ENCODE data around the gene ANKRD44. TPM values are rescaled to one million over a fixed set of nuclear protein-coding genes. Genes with fewer than 3 reads are reported as not detected.

The ANKRD44 gene
- polyA plus RNA-seq, 6 donors from 2014 or later = 107 to 176 (median 141) TPM

- peaks cover 13 to 19% of the 10 kb centered on the region in 2 donors for H3K36me3 Mint-ChIP-seq
- H3K4me1 Mint-ChIP-seq = peaks cover 63 to 93% (median 71%) of the 10 kb centered on the region in 3 donors
- no peaks in the 10 kb centered on the region for H3K27me3 Mint-ChIP-seq
- peak overlapping the region in 5 of 6 donors; percentile 24 to 95 (median 76) for H3K27ac Mint-ChIP-seq
- DNase-seq (no peak), ATAC-seq (ENCODE audit: low read depth in 2 of 2) (no peak)
- peak overlapping the region in 6 of 8 donors; percentile 16 to 73 (median 38) for H3K4me3 Mint-ChIP-seq
- H3K9me3 Mint-ChIP-seq = peaks cover 0 to 4% (median 0%) of the 10 kb centered on the region in 7 donors
Measured at GRCh38 chr2:197140045-197140444, 170.5 kb downstream of the ANKRD44 start.

DNA sequence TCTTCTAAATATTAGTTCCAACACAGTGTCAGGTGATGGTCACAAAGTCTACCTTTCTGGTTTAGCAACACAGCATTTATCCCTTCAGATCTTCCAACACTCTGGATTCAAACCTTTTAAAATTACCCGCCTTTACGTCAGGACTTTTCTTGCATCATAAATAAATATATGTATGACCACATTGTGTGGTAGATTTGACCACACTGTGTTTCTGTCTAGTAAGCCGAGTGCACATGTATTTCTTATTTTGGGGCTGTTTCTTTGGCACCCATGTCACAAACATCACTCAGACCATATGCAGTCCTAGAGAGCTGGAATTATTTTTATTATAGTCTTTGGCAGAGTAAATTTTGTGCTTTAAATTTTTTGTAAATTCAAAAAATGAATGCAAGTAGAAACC lies 172.1 kb downstream of the ANKRD44 start:
- ATAC-seq (ENCODE audit: low read depth in 2 of 2) (no peak), DNase-seq (no peak)
- Mint-ChIP-seq H3K4me3 (peak overlapping the region in 4 of 8 donors; percentile 20 to 64 (median 44)), H3K36me3 (peaks cover 18 to 22% of the 10 kb centered on the region in 2 donors), H3K9me3 (peaks cover 0 to 1% (median 0%) of the 10 kb centered on the region in 7 donors), H3K27me3 (no peaks in the 10 kb centered on the region), H3K4me1 (peaks cover 57 to 87% (median 75%) of the 10 kb centered on the region in 3 donors), H3K27ac (peak overlapping the region in 4 of 6 donors; percentile 50 to 95 (median 84))

DNA sequence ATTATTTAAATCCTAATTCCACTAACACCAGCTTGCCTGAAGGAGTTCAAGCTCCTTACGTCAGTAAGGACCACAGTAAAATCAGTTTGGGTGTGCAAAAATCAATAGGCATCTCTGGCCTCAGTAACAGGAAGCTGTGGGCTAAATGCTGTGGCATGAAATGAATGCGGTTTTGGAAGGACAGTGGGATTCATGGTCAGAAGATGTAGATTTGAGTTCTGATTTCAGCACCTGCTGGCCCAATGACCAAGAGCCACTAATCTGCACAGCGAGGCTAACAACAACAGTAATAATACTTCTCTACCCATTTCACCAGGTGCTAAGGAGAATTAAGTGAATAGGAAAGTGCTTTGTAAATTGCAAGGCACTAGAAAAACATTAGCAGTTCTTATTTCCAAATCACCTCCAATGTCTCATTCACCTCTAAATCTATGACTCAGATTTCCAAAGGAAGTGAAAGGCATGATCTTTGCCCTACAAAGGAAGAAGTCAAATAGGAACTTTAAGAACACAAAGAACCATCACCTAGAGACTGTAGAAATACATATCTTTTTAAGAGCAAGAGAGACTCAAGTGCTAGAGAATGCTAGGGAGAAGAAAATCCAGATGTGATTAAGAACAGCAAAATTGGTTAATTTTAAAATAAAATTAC lies 172.6 kb downstream of the ANKRD44 start:
- peak overlapping the region; percentile 14 to 95 (median 79) for H3K27ac Mint-ChIP-seq
- peaks cover 63 to 89% (median 81%) of the 10 kb centered on the region in 3 donors for H3K4me1 Mint-ChIP-seq
- ATAC-seq (ENCODE audit: low read depth in 2 of 2) (no peak), DNase-seq (no peak)
- H3K9me3 Mint-ChIP-seq = peaks cover 0 to 1% (median 0%) of the 10 kb centered on the region in 7 donors
- H3K27me3 Mint-ChIP-seq = no peaks in the 10 kb centered on the region
- H3K4me3 Mint-ChIP-seq = peak overlapping the region in 6 of 8 donors; percentile 19 to 64 (median 30)
- peaks cover 22 to 27% of the 10 kb centered on the region in 2 donors for H3K36me3 Mint-ChIP-seq

DNA sequence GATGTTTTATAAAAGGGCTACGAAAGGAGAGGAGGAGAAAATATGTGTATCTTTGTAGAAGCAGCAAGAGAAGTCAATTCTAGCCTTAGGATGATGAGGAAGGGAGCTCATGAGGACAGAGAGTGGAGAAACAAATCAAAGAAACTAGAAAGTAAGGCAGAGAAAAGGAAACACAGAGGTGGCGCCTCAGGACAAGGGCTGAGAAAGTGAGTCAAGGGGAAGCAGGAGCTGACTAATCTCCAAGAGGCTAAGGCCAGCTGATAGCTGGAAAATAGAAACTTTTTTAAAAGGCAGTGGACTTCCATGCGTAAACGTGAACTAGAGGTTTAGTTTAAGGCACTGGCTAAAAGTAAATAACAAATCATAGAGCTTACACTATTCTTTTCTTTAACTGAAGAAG lies 173.3 kb downstream of the ANKRD44 start:
- H3K36me3 Mint-ChIP-seq = peaks cover 28 to 29% of the 10 kb centered on the region in 2 donors
- peaks cover 66 to 91% (median 86%) of the 10 kb centered on the region in 3 donors for H3K4me1 Mint-ChIP-seq

GRCh38 chr2:197136452-197136851 lies 174.1 kb downstream of the ANKRD44 start:
- no peaks in the 10 kb centered on the region for H3K9me3 Mint-ChIP-seq
- H3K27ac Mint-ChIP-seq = peak overlapping the region in 5 of 6 donors; percentile 81 to 99 (median 95)
- no peak for ATAC-seq (ENCODE audit: low read depth in 2 of 2)
- no peaks in the 10 kb centered on the region for H3K27me3 Mint-ChIP-seq
- DNase-seq = no peak
- peak overlapping the region in 5 of 8 donors; percentile 5 to 72 (median 22) for H3K4me3 Mint-ChIP-seq
- H3K4me1 Mint-ChIP-seq = peaks cover 66 to 91% (median 86%) of the 10 kb centered on the region in 3 donors
- H3K36me3 Mint-ChIP-seq = peaks cover 28 to 34% of the 10 kb centered on the region in 2 donors

More for the DNA sequence above, 173.3 kb downstream of the ANKRD44 start:
- Mint-ChIP-seq H3K9me3 (no peaks in the 10 kb centered on the region), H3K27ac (peak overlapping the region; percentile 74 to 99 (median 94)), H3K4me3 (peak overlapping the region in 5 of 8 donors; percentile 11 to 71 (median 22)), H3K27me3 (no peaks in the 10 kb centered on the region)
- no peak for ATAC-seq (ENCODE audit: low read depth in 2 of 2)
- no peak for DNase-seq

- Mint-ChIP-seq H3K27ac (peak overlapping the region; percentile 30 to 97 (median 94)), H3K27me3 (no peaks in the 10 kb centered on the region), H3K36me3 (peaks cover 28 to 34% of the 10 kb centered on the region in 2 donors), H3K4me3 (peak overlapping the region in 2 of 8 donors; percentile 3 to 4), H3K9me3 (no peaks in the 10 kb centered on the region), H3K4me1 (peaks cover 69 to 91% (median 87%) of the 10 kb centered on the region in 3 donors)
- no peak for ATAC-seq (ENCODE audit: low read depth in 2 of 2)
- no peak for DNase-seq
Measured at GRCh38 chr2:197135806-197136205, 174.8 kb downstream of the ANKRD44 start.

DNA sequence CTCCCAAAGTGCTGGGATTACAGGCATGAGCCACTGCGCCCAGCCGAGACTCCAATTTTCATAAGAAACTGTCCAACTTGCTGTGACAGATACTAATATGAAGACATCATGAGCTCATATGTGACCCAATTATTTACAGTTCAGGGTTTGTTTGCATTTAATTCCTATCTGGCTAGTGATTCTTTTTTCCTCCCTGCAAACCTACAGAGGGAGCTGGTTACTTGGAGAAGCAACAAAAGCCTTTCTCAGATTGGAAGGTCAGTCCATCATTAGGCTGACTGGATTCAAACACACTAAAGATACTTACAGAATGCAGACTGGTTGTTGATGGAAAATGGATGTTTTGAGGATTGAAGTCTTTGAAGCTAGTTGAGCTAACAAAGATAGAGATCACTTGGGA lies 176.4 kb downstream of the ANKRD44 start:
- Mint-ChIP-seq H3K9me3 (no peaks in the 10 kb centered on the region), H3K4me1 (peaks cover 70 to 93% (median 88%) of the 10 kb centered on the region in 3 donors), H3K27me3 (no peaks in the 10 kb centered on the region), H3K27ac (peak overlapping the region in 5 of 6 donors; percentile 84 to 96 (median 93)), H3K36me3 (peaks cover 28 to 34% of the 10 kb centered on the region in 2 donors), H3K4me3 (peak overlapping the region in 3 of 8 donors; percentile 2 to 35 (median 19))
- ATAC-seq (ENCODE audit: low read depth in 2 of 2) (no peak), DNase-seq (no peak)

- peaks cover 0 to 8% (median 2%) of the 10 kb centered on the region in 7 donors for H3K9me3 Mint-ChIP-seq
- peak overlapping the region; percentile 95 to 98 (median 97) for H3K27ac Mint-ChIP-seq
- DNase-seq (peak; percentile 60), ATAC-seq (ENCODE audit: low read depth in 2 of 2) (peak; percentile 78 to 82)
- H3K36me3 Mint-ChIP-seq = peaks cover 33 to 43% of the 10 kb centered on the region in 2 donors
- H3K4me3 Mint-ChIP-seq = peak overlapping the region; percentile 2 to 88 (median 71)
- no peaks in the 10 kb centered on the region for H3K27me3 Mint-ChIP-seq
- peaks cover 56 to 86% (median 76%) of the 10 kb centered on the region in 3 donors for H3K4me1 Mint-ChIP-seq
Measured at GRCh38 chr2:197131558-197131855, 179.1 kb downstream of the ANKRD44 start.

GRCh38 chr2:197130318-197130717 lies 180.3 kb downstream of the ANKRD44 start:
- H3K4me3 Mint-ChIP-seq = peak overlapping the region; percentile 10 to 88 (median 64)
- peak; percentile 67 for DNase-seq
- peak; percentile 79 to 81 for ATAC-seq (ENCODE audit: low read depth in 2 of 2)
- H3K27ac Mint-ChIP-seq = peak overlapping the region; percentile 95 to 98 (median 97)
- peaks cover 47 to 83% (median 68%) of the 10 kb centered on the region in 3 donors for H3K4me1 Mint-ChIP-seq
- peaks cover 0 to 8% (median 2%) of the 10 kb centered on the region in 7 donors for H3K9me3 Mint-ChIP-seq
- H3K27me3 Mint-ChIP-seq = no peaks in the 10 kb centered on the region
- H3K36me3 Mint-ChIP-seq = peaks cover 21 to 38% of the 10 kb centered on the region in 2 donors

DNA sequence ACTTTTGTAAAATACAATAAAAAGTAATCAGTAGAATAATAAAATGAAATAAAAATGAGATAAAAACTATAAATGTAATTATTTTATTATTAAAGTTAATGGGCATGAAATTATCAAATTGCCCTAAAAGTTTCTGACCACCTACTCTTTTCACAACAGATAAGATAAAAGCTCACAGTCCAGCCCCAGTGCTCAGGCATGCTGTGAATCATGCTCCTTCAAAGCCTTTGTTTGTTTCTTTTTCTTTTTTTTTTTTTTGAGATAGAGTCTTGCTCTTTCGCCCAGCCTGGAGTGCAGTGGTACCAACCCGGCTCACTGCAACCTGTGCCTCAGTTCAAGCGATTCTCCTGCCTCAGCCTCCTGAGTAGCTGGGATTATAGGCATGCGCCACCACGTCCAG lies 181.7 kb downstream of the ANKRD44 start:
- Mint-ChIP-seq H3K27me3 (no peaks in the 10 kb centered on the region), H3K27ac (peak overlapping the region in 5 of 6 donors; percentile 87 to 98 (median 94)), H3K4me1 (peaks cover 44 to 79% (median 59%) of the 10 kb centered on the region in 3 donors), H3K36me3 (peaks cover 17 to 31% of the 10 kb centered on the region in 2 donors), H3K4me3 (peak overlapping the region in 5 of 8 donors; percentile 40 to 59 (median 52)), H3K9me3 (peaks cover 0 to 8% (median 2%) of the 10 kb centered on the region in 7 donors)
- DNase-seq (no peak), ATAC-seq (ENCODE audit: low read depth in 2 of 2) (no peak)

DNA sequence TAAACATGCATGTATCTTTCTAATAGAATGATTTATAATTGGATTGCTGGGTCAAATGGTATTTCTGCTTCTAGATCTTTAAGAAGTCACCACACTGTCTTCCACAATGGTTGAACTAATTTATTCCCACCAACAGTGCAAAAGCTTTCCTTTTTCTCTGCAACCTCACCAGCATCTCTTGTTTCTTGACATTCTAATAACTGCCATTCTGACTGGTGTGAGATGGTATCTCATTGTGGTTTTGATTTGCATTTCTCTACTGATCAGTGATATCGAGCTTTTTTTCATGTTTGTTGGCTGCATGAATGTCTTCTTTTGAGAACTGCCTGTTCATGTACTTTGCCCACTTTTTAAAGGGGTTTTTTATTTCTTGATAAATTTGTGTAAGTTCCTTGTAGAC lies 182.5 kb downstream of the ANKRD44 start:
- Mint-ChIP-seq H3K27ac (peak overlapping the region in 5 of 6 donors; percentile 28 to 82 (median 54)), H3K9me3 (peaks cover 0 to 8% (median 2%) of the 10 kb centered on the region in 7 donors), H3K36me3 (peaks cover 11 to 30% of the 10 kb centered on the region in 2 donors)

DNA sequence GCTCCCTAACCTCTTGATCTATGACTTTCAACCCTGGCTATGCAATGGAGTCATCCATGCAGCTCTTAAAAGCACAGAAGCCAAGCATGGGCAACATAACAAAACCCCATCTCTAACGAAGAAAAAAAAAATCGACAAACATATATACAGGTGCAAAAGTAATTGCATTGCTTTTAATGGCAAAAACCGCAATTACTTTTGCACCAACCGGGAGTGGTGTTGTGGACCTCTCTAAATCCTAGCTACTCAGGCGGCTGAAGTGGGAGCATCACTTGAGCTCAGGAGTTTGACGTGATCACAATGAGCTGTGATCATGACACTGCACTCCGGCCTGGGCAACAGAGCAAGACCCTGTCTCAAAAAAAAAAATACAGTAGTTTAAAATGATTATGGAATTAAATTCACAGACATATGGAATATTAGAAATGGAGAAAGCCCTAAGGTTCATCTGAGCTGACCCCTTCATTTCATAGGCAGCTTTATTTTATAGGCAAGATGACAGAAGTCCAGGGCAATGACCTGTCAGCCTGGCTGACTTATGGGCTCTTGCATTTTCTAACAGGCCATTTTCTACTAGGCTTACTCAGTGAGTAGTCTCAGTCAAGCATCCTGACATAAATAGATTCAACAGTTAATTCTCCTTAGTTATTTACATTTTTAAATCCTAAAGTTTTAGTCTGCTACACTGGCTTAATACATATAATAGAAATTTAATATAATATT lies 183.8 kb downstream of the ANKRD44 start:
- Mint-ChIP-seq H3K36me3 (peaks cover 13 to 25% of the 10 kb centered on the region in 2 donors), H3K4me3 (peak overlapping the region in 2 of 8 donors; percentile 13 to 35), H3K27ac (peak overlapping the region in 3 of 6 donors; percentile 62 to 78 (median 70))

More for the DNA sequence above, 182.5 kb downstream of the ANKRD44 start:
- DNase-seq (no peak), ATAC-seq (ENCODE audit: low read depth in 2 of 2) (no peak)
- Mint-ChIP-seq H3K27me3 (no peaks in the 10 kb centered on the region), H3K4me1 (peaks cover 44 to 74% (median 55%) of the 10 kb centered on the region in 3 donors), H3K4me3 (peak overlapping the region in 5 of 8 donors; percentile 22 to 70 (median 47))

More for the DNA sequence above, 183.8 kb downstream of the ANKRD44 start:
- DNase-seq (no peak), ATAC-seq (ENCODE audit: low read depth in 2 of 2) (no peak)
- Mint-ChIP-seq H3K27me3 (no peaks in the 10 kb centered on the region), H3K4me1 (peaks cover 39 to 67% (median 43%) of the 10 kb centered on the region in 3 donors), H3K9me3 (peaks cover 0 to 8% (median 2%) of the 10 kb centered on the region in 7 donors)
